Stimulated activated CD8-positive, alpha-beta memory T cell treated with anti-CD3 and anti-CD28 coated beads, Interleukin-2, amount 100 ng/mL, for 1 hour (primary cell): ENCODE measurements around the gene DOCK7.

Experiments
- DNase-seq, 2 donors: peaks; one replicate each; pipeline ENCODE4 v3.0.0-alpha.2; 2020; ENCODE audit warnings: low read depth in 2 of 2

The DOCK7 gene

DNA sequence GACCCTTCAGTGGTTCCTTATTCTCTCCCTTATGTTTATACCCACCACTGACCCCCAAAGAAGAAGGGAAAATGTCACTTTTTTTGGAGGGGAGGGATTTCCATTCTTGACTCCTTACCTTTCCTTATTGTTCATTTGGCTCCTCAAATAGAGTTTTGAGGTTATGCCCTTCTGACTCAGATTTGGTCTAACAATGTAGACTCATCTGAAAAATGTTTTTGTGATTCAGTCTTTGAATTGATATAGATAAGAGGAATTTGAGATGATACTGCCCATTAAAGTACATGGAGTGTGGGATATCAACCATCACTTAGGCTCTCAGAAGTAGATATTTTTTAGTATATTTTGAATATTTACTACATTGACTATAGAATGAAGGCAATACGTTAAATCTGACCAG lies 235.2 kb downstream of the DOCK7 start:
- no peak for DNase-seq

DNA sequence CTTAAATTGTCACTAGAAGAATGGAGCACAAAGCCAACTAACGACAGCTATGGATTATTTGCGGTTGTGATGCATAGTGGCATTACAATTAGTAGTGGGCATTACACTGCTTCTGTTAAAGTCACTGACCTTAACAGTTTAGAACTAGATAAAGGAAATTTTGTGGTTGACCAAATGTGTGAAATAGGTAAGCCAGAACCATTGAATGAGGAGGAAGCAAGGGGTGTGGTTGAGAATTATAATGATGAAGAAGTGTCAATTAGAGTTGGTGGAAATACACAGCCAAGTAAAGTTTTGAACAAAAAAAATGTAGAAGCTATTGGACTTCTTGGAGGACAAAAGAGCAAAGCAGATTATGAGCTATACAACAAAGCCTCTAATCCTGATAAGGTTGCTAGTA lies 237.9 kb downstream of the DOCK7 start:
- no peak for DNase-seq

DNA sequence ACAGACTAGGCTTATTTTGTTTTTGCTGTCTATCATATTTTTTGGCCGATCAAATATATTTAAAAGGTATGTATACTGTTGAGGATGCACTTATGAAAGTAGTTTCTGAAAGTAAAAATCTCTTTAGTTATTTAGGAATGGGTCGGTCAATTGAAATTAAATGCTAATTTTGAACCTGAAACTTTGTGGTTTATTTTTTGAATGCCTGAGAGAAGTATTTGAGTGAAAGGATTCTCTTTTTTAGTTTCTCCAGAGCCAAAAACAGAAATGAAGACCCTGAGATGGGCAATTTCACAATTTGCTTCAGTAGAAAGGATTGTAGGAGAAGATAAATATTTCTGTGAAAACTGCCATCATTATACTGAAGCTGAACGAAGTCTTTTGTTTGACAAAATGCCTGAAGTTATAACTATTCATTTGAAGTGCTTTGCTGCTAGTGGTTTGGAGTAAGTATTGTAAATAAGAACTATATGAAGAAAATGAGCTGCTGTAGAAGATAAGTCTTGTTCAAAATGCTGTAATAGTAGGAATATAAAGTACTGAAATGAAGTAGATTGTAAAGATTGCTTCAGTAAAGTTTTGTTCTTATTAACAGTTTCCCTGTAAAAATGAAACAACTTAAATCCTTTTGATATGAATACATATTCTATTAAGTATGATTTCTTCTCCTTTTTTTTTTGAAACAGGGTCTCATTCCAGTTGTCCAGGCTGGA lies 239.8 kb downstream of the DOCK7 start:
- DNase-seq, result no peak

DNA sequence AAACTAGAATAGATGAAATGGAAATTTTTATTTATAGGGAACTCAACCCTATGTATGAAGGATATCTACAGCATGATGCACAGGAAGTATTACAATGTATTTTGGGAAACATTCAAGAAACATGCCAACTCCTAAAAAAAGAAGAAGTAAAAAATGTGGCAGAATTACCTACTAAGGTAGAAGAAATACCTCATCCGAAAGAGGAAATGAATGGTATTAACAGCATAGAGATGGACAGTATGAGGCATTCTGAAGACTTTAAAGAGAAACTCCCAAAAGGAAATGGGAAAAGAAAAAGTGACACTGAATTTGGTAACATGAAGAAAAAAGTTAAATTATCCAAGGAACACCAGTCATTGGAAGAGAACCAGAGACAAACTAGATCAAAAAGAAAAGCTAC lies 243.5 kb downstream of the DOCK7 start:
- no peak for DNase-seq

DNA sequence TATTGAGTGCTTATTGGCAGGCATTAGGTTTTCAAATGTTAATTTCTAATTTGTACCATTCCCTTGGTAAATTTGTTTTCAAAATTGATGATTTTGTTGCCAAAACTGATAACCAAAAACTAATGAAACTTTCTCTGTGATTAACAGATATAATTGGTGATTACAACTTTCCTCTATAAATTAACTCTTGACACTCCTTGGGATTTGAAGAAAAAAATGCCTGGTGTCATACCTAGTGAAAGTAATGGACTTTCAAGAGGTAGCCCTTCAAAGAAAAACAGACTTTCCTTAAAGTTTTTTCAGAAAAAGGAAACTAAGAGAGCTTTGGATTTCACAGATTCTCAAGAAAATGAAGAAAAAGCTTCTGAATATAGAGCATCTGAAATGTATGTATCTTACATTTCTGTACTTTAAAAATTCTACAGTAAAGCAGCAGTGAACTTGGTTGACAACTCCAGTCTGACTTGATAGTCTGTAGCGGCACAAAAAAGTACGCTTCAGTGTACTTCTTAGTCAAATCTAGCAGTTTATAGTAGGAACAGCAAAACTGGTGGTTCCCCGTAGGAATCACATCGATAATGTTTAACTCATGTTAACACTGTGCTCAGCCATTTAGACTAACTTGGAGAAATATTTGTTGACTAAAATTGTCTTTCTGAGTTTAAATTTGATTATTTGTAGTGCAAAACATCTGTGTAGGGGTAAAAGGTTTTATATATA lies 248.4 kb downstream of the DOCK7 start:
- DNase-seq, result no peak

DNA sequence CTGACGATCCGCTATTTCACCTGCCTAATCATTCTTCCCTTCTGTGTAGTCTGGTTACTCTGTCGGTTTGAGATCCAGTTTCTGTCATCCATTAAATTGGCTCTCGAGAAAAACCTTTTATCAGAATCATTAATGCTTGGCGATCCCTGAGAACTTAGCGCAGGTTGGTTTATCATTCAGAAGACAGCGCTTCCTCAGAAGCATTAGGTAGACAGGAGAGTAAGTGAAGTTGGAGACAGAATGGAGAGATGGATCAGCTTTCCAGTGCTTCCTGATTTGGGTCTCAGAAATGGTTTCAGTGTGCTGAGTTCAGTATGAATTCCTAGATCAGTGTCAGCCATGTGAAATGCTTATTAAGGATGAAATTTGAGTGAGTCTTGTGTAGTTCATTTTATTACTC lies 250.0 kb downstream of the DOCK7 start:
- DNase-seq, result no peak

DNA sequence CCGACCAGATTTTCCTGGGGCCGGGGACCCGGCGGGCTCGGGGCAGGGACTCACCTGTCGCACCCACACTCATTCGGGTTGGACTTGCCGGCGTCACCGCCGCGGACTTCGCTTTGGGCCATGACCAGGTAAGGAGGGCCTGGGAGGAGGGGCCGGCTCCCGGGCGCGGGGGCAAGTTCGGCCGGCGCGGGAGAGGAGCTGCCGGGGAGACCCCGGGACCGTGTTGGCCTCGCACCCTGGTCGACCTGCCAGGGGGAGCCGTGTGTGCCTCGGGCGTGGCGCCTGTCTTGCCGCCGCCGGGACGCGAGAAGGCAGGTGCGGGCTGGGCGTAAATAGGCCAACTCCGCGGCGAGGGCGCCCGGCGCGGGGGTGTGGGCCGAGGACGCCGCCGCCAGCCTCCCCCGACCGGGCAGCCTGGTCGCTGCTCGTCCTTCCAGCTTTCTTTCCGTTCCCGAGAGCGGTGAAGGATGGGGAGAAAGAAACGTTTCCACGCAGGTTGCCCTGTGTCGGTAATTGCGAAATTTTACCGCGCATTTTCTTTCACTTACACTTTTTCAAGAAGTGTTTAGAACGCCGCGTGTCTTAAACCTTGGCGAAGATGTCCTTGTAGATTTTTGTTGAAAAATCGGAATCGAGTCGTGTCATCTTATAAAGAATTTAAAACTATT lies 250.8 kb downstream of the DOCK7 start:
- peak in 1 of 2 donors; percentile 13 for DNase-seq

DNA sequence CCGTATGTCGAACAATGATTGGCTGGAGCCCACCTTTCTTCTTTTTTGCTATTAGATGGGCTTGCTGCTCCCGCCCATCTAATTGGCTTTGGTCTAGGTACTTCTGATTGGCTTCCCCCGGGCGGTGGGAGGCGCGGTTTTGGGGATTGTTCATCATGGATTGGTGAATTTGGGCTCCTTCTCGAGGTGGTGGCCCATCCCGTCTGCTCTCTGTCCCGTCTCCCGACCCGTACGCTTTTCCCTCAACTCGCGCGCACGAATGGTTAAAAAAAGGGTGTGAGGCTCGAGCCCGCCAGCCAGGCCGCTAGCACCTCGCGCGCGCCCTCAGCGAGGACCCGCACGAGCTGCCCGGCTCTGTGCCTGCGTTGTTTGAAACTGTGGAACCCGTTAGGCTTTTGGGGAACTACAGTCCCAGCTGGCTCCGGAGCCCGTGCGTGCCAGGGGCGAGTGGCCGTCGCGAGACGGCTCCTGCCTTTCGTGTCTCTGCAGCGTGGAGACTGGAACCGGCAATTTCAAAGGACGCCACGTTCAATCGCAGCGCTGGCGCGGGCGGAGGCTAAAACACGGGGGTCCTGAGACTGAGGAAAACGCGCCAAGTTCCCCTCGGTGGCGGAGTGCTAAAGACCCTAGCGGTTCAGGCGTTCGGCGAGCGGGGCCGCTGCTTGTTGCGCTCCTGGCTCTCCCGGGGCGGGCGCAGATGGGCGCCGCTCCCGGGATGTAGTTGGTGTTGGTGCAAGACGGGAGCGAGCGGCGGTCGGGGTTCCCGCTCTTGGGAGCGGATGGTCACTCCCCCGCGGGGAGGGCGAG lies 251.5 kb downstream of the DOCK7 start, which contains the start of gene USP1:
Gene USP1 (plus strand): TSS at position 584 of the 807 bp plus-strand sequence. CDS start 2,819 bp downstream, outside the sequence.
- DNase-seq, result peak; percentile 89 to 94

DNA sequence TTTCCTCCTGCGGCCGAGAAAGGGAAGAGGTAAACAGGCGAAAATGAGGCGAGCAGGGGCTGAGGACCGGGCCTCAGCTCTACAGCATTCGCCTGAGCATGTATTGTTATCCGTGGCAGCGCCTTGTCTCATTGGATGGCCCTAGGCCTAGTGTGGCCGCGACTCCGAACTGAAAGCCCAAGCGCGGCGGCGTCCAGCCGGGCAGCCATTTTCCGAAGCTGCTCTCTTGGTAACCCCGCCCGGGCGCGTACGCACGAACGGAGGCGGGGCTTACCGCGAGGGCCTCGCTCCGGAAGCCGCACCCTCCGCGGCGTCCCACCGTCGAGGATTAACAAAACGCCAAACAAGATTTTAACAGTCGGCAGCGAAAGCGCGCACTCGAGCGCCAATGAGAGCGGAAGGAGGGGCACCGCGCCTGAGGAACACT lies 252.1 kb downstream of the DOCK7 start:
- peak; percentile 91 to 93 for DNase-seq

DNA sequence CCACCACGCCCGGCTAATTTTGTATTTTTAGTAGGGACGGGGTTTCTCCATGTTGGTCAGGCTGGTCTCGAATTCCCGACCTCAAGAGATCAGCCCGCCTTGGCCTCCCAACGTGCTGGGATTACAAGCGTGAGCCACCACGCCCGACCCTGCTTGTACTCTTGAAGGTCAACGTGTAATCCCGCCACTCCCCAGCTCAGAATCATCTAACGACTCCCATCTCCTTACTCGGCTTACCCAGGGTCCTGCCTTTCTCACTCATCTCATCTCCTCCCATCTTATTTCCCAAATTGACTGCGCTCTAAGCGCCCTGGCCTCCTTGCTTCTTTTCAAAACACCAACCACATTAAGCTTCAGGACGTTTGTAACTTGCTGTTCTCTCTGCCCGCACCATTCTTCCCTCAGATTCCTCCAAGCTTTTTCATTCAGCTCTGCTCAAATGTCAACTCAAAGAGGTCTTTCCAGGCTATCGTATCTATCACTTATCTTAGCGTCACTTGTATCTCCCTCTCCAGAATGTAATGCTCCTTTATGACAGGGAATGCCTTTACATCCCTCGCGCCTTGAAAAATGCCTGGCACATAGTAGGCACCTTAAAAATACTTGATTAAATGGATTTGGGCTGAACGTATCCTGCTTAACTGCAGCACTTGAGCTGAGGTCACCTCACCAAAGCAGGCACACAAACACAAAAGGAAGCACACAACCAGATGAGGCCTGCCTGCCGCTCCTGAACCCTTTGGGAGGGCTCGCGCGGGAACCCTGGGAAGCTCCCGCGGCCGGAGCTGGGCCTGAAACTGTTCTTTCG lies 252.8 kb downstream of the DOCK7 start:
- no peak for DNase-seq

DNA sequence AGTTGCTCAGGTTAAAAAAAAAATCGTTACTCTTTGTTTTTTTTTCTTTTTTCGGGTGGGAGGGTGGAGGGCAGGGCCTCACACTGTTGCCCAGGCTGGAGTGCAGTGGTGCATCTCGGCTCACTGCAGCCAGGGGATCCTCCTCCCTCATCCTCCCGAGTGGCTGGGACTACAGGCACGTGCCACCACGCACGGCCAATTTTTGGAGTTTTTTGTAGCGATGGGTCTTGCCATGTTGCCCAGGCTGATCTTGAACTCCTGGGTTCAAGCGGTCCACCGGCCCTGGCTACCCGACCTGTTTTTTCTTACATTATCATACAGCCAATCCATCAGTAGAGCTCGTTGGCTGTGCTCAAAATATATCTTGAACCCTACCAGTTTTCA lies 253.6 kb downstream of the DOCK7 start:
- no peak for DNase-seq

DNA sequence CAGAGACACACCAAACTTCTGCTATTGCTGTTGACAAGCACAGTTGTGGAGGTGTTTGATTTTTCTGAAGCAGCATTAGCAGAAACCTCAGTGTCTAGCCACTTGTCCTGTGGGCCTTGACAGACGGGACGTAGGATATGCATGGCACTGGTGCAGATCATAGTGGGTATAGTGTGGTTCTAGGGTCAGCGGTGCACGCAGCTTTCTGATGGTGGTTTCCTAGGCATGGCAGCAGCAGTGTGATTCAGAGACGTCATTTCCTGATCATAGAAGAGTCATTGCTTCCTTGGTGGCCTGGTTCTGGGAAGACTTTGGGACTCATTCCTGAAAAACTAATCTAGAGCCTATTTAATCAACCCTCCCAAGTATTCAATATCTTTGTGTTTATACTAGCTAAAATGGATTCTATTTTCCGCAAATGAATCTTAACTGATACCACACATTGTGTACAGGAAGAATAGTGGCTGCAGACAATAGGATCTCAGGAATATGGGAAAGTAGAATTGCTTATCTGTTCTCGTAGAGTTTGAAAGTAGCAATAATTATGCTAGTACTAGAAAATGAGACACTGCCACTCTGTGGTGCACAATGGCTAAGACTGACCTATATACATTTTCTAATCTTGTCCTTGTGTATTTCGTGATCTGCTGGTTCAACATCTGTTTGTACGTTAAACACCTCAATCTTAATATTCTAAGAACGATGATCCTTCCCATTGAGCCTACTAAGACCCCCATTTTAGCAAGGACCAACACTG lies 254.1 kb downstream of the DOCK7 start:
- no peak for DNase-seq

DNA sequence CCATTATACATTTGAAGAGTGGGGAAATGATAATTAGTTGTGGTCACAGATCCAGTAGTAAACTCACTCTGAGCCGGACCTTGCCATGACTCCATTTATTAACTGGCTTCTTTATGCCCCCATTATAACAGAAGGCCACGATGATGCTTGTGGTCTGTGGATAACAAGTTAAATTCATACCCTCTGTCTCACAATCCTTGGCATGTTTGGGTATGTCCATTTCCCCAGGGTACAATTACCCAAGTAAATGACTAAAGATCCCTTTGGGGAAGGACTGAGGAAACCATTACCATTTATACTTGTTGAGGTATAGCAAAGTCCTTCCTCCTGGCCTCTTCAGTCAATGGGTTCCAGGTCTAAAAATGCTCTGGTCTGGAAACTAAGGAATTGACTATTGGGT lies 258.6 kb downstream of the DOCK7 start:
- no peak for DNase-seq

DNA sequence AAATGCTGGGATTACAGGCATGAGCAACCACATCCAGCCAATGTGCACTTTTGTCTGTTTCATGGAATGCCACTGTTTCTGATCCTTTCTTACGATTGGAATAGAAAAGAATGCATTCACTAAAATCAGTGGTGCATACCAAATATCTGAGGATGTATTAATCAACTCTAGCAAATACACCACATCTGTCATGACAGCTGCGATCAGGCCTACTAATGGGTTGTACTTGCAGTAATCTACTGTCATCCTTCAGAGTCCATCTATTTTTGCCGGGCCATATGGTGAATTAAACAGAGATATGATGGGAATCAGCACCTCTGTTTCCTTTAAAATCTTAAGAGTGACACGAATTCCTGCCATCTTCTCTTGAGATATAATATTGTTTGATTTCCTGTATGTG lies 259.8 kb downstream of the DOCK7 start:
- DNase-seq, result no peak

DNA sequence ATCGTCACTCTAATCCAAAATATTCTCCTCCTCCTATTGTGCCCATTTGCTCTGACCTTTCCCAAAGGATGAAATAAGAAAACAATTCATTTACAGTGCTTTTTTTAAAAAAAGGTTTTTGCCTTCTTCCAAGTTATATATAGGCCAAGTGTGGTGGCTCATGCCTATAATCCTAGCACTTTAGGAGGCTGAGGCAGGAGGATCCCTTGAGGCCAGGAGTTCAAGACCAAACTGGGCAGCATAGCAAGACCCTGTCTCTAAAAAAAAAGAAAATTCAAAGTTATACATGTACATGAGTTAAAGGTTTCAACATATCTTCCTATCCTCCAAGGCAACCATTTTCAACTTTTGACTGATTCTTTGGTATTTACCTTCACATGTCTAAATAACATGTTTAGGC lies 261.4 kb downstream of the DOCK7 start:
- no peak for DNase-seq

DNA sequence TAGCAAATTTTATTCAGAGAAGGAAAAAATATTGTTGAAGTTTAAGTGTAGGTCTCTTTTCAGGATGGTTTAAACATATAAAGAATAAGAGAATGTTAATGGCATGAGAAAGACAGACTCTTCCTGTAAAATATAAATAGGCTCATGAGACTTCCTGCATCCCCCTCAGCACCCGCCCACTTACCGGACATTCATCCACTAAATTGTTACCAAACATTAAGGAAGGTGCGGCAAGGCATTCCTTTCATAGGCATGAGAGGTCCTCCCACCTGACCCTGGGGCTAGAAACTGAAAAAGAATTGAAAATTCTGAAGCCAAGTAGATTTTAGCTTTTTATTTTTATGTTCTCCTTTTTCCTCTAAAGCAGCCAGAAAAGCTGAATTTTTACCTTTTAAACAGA lies 261.9 kb downstream of the DOCK7 start:
- DNase-seq, result no peak

DNA sequence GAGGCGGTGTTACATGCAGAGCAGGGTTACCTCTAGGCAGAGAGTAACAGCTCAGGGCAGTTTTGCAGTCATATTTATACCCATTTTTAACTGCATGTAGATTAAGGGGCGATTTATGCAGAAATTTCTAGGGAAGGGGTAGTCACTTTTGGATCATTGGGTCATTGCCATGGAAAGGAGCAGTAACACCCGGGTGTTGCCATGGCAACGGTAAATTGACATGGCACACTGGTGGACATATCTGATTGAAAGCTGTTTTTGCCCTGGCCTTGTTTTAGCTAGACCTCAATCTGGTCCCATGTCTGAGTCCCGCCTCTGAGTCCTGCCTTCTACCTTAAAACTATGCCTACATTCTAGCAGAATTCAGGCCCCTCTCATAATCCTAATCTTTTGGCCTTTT lies 263.1 kb downstream of the DOCK7 start:
- no peak for DNase-seq

DNA sequence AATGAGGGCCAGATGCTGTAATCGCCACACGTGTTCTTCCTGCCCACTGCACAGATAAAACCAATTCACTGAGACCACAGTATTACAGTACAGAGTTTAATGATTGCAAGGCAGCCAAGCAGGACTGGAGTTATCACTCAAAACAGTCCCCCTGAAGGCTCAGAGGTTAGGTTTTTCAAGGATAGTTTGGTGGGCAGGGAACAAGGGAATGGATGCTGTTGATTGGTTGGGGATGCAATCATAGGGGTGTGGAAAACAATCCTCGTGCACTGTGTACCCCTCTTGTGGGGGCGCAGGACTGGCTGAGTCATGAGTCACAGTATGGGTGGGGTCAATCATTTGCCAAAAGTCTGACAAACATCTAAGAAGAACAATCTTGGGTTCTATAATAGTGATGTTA lies 263.8 kb downstream of the DOCK7 start:
- DNase-seq, result no peak

DNA sequence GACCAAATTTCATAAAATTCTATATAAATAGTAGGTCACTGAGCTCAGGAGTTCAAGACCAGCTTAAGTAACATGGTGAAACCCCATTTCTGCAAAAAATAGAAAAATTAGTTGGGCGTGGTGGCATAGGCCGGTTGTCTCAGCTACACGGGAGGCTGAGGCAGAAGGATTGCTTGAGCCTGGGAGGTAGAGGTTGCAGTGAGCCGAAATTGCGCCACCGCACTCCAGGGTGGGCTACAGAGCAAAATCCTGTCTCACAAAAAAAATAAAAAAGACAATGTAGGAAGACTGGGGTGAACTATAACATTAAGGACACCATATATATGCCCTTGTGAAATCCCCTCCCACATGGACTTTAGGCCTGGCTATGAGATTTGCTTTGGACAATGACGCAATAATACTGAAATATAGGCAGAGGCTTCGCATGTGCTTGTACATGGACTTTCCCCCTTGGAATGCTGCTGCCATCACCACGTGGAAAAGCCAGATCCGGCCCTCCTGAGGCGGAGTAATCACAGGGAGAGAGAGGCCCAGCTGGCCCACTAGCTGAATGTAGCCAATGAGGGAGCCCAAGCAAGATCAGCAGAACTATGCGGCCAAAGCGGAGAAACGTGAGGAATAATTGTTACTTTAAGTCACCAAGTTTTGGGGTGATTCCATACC lies 264.5 kb downstream of the DOCK7 start:
- no peak for DNase-seq

DNA sequence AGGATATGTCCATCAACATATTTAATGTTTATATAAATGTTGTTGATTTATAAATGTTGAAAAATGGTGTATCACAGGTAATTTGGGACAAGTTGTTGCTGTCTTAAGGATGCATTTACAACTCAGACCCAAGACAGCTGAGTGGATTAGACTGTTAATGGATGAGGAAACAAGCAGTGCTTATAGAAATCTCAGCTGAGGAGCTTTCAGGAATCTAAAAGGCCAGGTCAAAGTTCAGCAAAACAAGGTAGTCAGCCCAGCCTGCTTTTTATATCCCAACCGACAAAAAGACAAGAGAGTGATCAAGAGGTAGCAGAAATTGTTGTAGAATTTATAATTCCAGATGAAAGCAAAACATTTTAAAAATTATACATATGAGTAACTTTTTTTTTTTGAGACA lies 268.0 kb downstream of the DOCK7 start:
- no peak for DNase-seq
